ENCODE data around the gene INHA. TPM values are rescaled to one million over a fixed set of nuclear protein-coding genes. Genes with fewer than 3 reads are reported as not detected.

Gene INHA
- total and polyA plus RNA-seq, 3 donors from 2014 or later = 265 to 371 (median 325) TPM

Small RNAs within 50 kb of the gene (microRNA-seq; reads per million reads assigned to microRNA genes)
- gene MIR3132 (ENCODE audit: borderline number of aligned reads in 2 of 2, borderline replicate concordance in 1 of 2) = 1.4 reads per million in 2 donors

Small RNAs within 50 kb of the gene (small RNA-seq; reads per million reads assigned to genes)
- gene MIR3132 (0 reads per million in 2 donors), gene RN7SKP213 (0 to 0.09 reads per million in 2 donors)

Other genes starting within 250 kb of the INHA start
- gene RESP18, start 239.6 kb upstream of the INHA start, total RNA-seq = under 1 TPM in 1 of 2 donors, not detected in 1; 0.71 TPM
- gene RESP18, start 239.6 kb upstream of the INHA start, polyA plus RNA-seq (ENCODE audit: insufficient read depth, low read depth, low replicate concordance) = 1.4 TPM
- gene DNPEP, start 184.4 kb upstream of the INHA start, total RNA-seq = 10 to 100 TPM; 84.8 to 90.2 TPM
- gene DNPEP, start 184.4 kb upstream of the INHA start, polyA plus RNA-seq (ENCODE audit: insufficient read depth, low read depth, low replicate concordance) = 145 TPM
- 10 to 100 TPM; 17.6 to 33.3 TPM for gene DES, start 153.9 kb upstream of the INHA start, total RNA-seq
- 199 TPM for gene DES, start 153.9 kb upstream of the INHA start, polyA plus RNA-seq (ENCODE audit: insufficient read depth, low read depth, low replicate concordance)
- gene SPEG, start 137.5 kb upstream of the INHA start, total RNA-seq = 10 to 100 TPM; 23.0 to 24.3 TPM
- 16.0 TPM for gene SPEG, start 137.5 kb upstream of the INHA start, polyA plus RNA-seq (ENCODE audit: insufficient read depth, low read depth, low replicate concordance)
- 10 to 100 TPM; 24.6 to 28.3 TPM for gene GMPPA, start 73.4 kb upstream of the INHA start, total RNA-seq
- 19.6 TPM for gene GMPPA, start 73.4 kb upstream of the INHA start, polyA plus RNA-seq (ENCODE audit: insufficient read depth, low read depth, low replicate concordance)
- 1 to 10 TPM; 2.0 to 4.6 TPM for gene ASIC4, start 57.8 kb upstream of the INHA start, total RNA-seq
- 1.5 TPM for gene ASIC4, start 57.8 kb upstream of the INHA start, polyA plus RNA-seq (ENCODE audit: insufficient read depth, low read depth, low replicate concordance)
- gene CHPF, start 28.5 kb upstream of the INHA start, total RNA-seq = 100 to 1,000 TPM; 796 to 992 TPM
- gene CHPF, start 28.5 kb upstream of the INHA start, polyA plus RNA-seq (ENCODE audit: insufficient read depth, low read depth, low replicate concordance) = 194 TPM
- 10 to 100 TPM; 11.3 to 11.8 TPM for gene TMEM198, start 28.3 kb upstream of the INHA start, total RNA-seq
- gene TMEM198, start 28.3 kb upstream of the INHA start, polyA plus RNA-seq (ENCODE audit: insufficient read depth, low read depth, low replicate concordance) = 7.3 TPM
- 100 to 1,000 TPM; 462 to 507 TPM for gene OBSL1, start 771 bp upstream of the INHA start, total RNA-seq
- gene OBSL1, start 771 bp upstream of the INHA start, polyA plus RNA-seq (ENCODE audit: insufficient read depth, low read depth, low replicate concordance) = 312 TPM
- gene STK11IP, start 25.5 kb downstream of the INHA start, total RNA-seq = 100 to 1,000 TPM; 130 to 134 TPM
- gene STK11IP, start 25.5 kb downstream of the INHA start, polyA plus RNA-seq (ENCODE audit: insufficient read depth, low read depth, low replicate concordance) = 81.9 TPM
- 10 to 100 TPM; 31.3 to 44.3 TPM for gene SLC4A3, start 55.3 kb downstream of the INHA start, total RNA-seq
- gene SLC4A3, start 55.3 kb downstream of the INHA start, polyA plus RNA-seq (ENCODE audit: insufficient read depth, low read depth, low replicate concordance) = 15.1 TPM